Thyroid gland (tissue), 4 donors: ENCODE results near the gene C20orf141. TPM values are rescaled to one million over a fixed set of nuclear protein-coding genes. Genes with fewer than 3 reads are reported as not detected.

Experiments used
- DNase-seq, 2 donors: peaks; one replicate each; pipeline ENCODE4 v3.0.0-alpha.2; 2019
- H3K27ac ChIP-seq, 3 donors: fragments of 200-600 bp; sonication (generic); 1 replicate in 2 of 3; 2 replicates in 1 of 3; pipeline ENCODE4 v1.5.1; 2016 to 2019; ENCODE audit warnings: mild to moderate bottlenecking in 1 of 3, moderate library complexity in 1 of 3
- H3K27me3 ChIP-seq: fragments of 200-600 bp; sonication (generic); one replicate; pipeline ENCODE4 v1.5.1; 2019
- H3K36me3 ChIP-seq, 2 donors: fragments of 200-600 bp; sonication (generic); one replicate each; pipeline ENCODE4 v1.5.1; 2016 to 2019
- H3K4me1 ChIP-seq, 2 donors: fragments of 200-600 bp; sonication (generic); one replicate each; pipeline ENCODE4 v1.5.1; 2017 to 2019
- H3K4me3 ChIP-seq, 3 donors: fragments of 200-600 bp; sonication (generic); replicated peaks in 1 of 3; 1 replicate in 2 of 3; 2 replicates in 1 of 3; pipeline ENCODE4 v1.5.1; 2016; ENCODE audit warnings: mild to moderate bottlenecking in 1 of 3
- H3K9me3 ChIP-seq: fragments of 200-600 bp; sonication (generic); one replicate; pipeline ENCODE4 v1.5.1; 2017
- CTCF ChIP-seq, 6 experiments: fragments of 200-600 bp in 3 of 6; fragments of 450-650 bp in 3 of 6; sonication (generic) in 3 of 6; IDR thresholded peaks; one replicate each; pipeline ENCODE4 v1.5.1; 2016 to 2019; ENCODE audit warnings: antibody characterized with exemption in 6 of 6, mild to moderate bottlenecking in 2 of 6, inconsistent platforms in 1 of 6, moderate library complexity in 1 of 6
- POLR2A ChIP-seq, 2 donors: fragments of 450-650 bp; IDR thresholded peaks; one replicate each; pipeline ENCODE4 v1.6.1; 2017; ENCODE audit warnings: antibody characterized with exemption in 2 of 2, mild to moderate bottlenecking in 2 of 2, moderate library complexity in 1 of 2
- WGBS, 2 donors: methylation state at CpG; one replicate each; pipeline ENCODE4 v1.1.5; 2017; 5-methylcytosine and 5-hydroxymethylcytosine counted together
- intact Hi-C: fragments of 100-400 bp; cut with DNase I; formaldehyde crosslinking; loops from one replicate; pipeline ENCODE4 v1.15.1; 2023
- total RNA-seq, 4 donors: library from RNA; depleted of rRNA; stranded (reverse); fragments of >200 nt; gene quantifications; one replicate each; pipeline ENCODE4 v1.2.3, GENCODE V29; 2016

Gene C20orf141
- total RNA-seq, 4 donors from 2014 or later: not detected

GRCh38 chr20:2833761-2834160 is 19.0 kb downstream of the C20orf141 start:
- Histone ChIP-seq H3K9me3 (no peaks in the 10 kb centered on the region), H3K36me3 (peaks cover 0 to 8% of the 10 kb centered on the region in 2 donors), H3K27me3 (no peaks in the 10 kb centered on the region), H3K4me3 (no peak overlapping the region), H3K27ac (no peak overlapping the region), H3K4me1 (no peaks in the 10 kb centered on the region)
- WGBS, 2 donors: 94 to 96% methylated on average over 1 of the region's 1 CpG
- TF ChIP-seq POLR2A (IDR thresholded peaks at IDR 0.05) (no peak), CTCF (IDR thresholded peaks at IDR 0.05) (no peak)
- intact Hi-C loops: no loop called here
- DNase-seq: no peak

- peaks cover 4 to 8% of the 10 kb centered on the region in 2 donors for H3K4me1 ChIP-seq
- intact Hi-C loops: no loop called here
- WGBS, 2 donors: 95 to 96% methylated on average over 14 of the region's 14 CpGs
Measured at GRCh38 chr20:2834401-2835110, 19.8 kb downstream of the C20orf141 start.

GRCh38 chr20:2835331-2835796 is 20.6 kb downstream of the C20orf141 start:
- intact Hi-C loops: no loop called here
- TF ChIP-seq CTCF (IDR thresholded peaks at IDR 0.05) (no peak), POLR2A (IDR thresholded peaks at IDR 0.05) (no peak)
- 80 to 93% methylated on average over 2 to 3 of the region's 6 CpGs for WGBS, 2 donors
- no peaks in the 10 kb centered on the region for H3K27me3 ChIP-seq
- peaks cover 8 to 14% of the 10 kb centered on the region in 2 donors for H3K4me1 ChIP-seq
- H3K36me3 ChIP-seq: peaks cover 0 to 8% of the 10 kb centered on the region in 2 donors
- DNase-seq: no peak
- H3K9me3 ChIP-seq: no peaks in the 10 kb centered on the region
- H3K4me3 ChIP-seq: no peak overlapping the region
- no peak overlapping the region for H3K27ac ChIP-seq

More at GRCh38 chr20:2834401-2835110, 19.8 kb downstream of the C20orf141 start:
- H3K27me3 ChIP-seq: no peaks in the 10 kb centered on the region
- H3K9me3 ChIP-seq: no peaks in the 10 kb centered on the region
- H3K4me3 ChIP-seq: no peak overlapping the region
- H3K36me3 ChIP-seq: peaks cover 0 to 8% of the 10 kb centered on the region in 2 donors
- no peak for TF ChIP-seq CTCF (IDR thresholded peaks at IDR 0.05)
- no peak for TF ChIP-seq POLR2A (IDR thresholded peaks at IDR 0.05)
- no peak for DNase-seq
- no peak overlapping the region for H3K27ac ChIP-seq

GRCh38 chr20:2836035-2836434 is 21.2 kb downstream of the C20orf141 start:
- no peak for TF ChIP-seq CTCF (IDR thresholded peaks at IDR 0.05)
- no peak for TF ChIP-seq POLR2A (IDR thresholded peaks at IDR 0.05)
- H3K4me1 ChIP-seq: peaks cover 8 to 14% of the 10 kb centered on the region in 2 donors
- no peak for DNase-seq
- no peak overlapping the region for H3K27ac ChIP-seq
- peaks cover 0 to 8% of the 10 kb centered on the region in 2 donors for H3K36me3 ChIP-seq
- intact Hi-C loops: no loop called here
- no peaks in the 10 kb centered on the region for H3K27me3 ChIP-seq
- no peaks in the 10 kb centered on the region for H3K9me3 ChIP-seq
- WGBS, 2 donors: 90 to 97% methylated on average over 5 of the region's 5 CpGs
- H3K4me3 ChIP-seq: no peak overlapping the region

GRCh38 chr20:2837221-2837960 is 22.6 kb downstream of the C20orf141 start:
- intact Hi-C loops: no loop called here

More at GRCh38 chr20:2837221-2837960, 22.6 kb downstream of the C20orf141 start:
- 93 to 95% methylated on average over 6 of the region's 6 CpGs for whole genome bisulfite sequencing, 2 donors
- Histone ChIP-seq H3K4me3 (no peak overlapping the region), H3K36me3 (peaks cover 0 to 8% of the 10 kb centered on the region in 2 donors), H3K27ac (no peak overlapping the region), H3K4me1 (peaks cover 17 to 25% of the 10 kb centered on the region in 2 donors), H3K9me3 (no peaks in the 10 kb centered on the region), H3K27me3 (no peaks in the 10 kb centered on the region)
- no peak for DNase-seq
- TF ChIP-seq POLR2A (IDR thresholded peaks at IDR 0.05) (no peak), CTCF (IDR thresholded peaks at IDR 0.05) (no peak)
